Nephron (organoid): ENCODE data around the gene ITIH4.

Experiments
- H3K27ac Mint-ChIP-seq, 3 experiments: 2 replicates each; pipeline ENCODE4 v1.8.0; 2020; ENCODE audit warnings: mixed read lengths in 3 of 3, mild to moderate bottlenecking in 2 of 3, moderate library complexity in 1 of 3
- H3K27me3 Mint-ChIP-seq: 2 replicates; pipeline ENCODE4 v1.8.0; 2021; ENCODE audit warnings: low read depth, mild to moderate bottlenecking, moderate library complexity, mixed read lengths
- H3K36me3 Mint-ChIP-seq: 2 replicates; pipeline ENCODE4 v1.8.0; 2020; ENCODE audit warnings: low read depth, mixed read lengths
- H3K4me1 Mint-ChIP-seq: 2 replicates; pipeline ENCODE4 v1.8.0; 2020; ENCODE audit warnings: mixed read lengths
- H3K4me3 Mint-ChIP-seq, 3 experiments: 2 replicates each; pipeline ENCODE4 v1.8.0; 2020; ENCODE audit warnings: mild to moderate bottlenecking in 3 of 3, mixed read lengths in 3 of 3, moderate library complexity in 2 of 3
- H3K9me3 Mint-ChIP-seq: 2 replicates; pipeline ENCODE4 v1.8.0; 2020; ENCODE audit warnings: mixed read lengths
- TF ChIP-seq, protein P1 (sequence below), 3 experiments: fragments of 200-600 bp; sonication (generic); IDR thresholded peaks; one replicate each; pipeline ENCODE4 v1.5.0; 2021; ENCODE audit warnings: antibody characterized with exemption in 3 of 3; ENCODE audit not compliant: unreplicated experiment in 3 of 3

The ITIH4 gene

DNA sequence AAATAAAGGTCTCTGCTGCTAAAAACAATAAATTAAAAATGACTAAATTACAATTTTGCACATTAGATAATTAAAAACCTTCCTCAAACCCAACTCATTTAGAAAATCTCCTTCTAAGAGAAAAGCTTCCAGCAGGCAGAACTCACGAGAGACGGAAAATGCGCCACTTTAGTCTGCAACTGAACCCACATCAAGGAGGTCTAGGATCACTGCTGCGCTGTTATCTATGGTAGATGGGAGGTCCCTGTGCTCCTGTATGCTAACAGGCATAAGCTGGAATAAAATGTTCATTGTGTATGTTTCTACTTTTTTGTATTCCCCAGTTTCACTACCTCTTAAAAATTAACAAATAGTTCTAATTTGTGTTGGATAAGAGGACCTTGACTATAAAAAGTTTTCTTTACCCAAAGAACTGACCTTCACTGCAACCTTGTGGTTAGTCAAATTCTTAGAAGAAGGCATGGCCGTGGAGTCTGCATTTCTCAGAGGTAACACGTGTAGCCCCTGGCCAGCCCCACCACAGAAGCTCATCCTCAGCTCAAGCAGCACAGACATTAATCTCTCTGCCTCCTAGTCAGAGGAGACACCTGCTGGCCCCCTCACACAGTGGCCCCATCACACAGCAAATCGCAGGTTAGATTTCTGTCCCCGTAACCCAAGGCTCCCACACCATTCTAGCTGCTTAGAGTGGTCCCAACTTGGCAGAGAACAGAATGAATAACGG is 44.6 kb upstream of the ITIH4 start:
- Mint-ChIP-seq H3K36me3 (peaks cover 6% of the 10 kb centered on the region), H3K27ac (no peak overlapping the region), H3K27me3 (no peaks in the 10 kb centered on the region), H3K9me3 (no peaks in the 10 kb centered on the region), H3K4me1 (peaks cover 6% of the 10 kb centered on the region), H3K4me3 (no peak overlapping the region)
- TF ChIP-seq, protein P1, sequence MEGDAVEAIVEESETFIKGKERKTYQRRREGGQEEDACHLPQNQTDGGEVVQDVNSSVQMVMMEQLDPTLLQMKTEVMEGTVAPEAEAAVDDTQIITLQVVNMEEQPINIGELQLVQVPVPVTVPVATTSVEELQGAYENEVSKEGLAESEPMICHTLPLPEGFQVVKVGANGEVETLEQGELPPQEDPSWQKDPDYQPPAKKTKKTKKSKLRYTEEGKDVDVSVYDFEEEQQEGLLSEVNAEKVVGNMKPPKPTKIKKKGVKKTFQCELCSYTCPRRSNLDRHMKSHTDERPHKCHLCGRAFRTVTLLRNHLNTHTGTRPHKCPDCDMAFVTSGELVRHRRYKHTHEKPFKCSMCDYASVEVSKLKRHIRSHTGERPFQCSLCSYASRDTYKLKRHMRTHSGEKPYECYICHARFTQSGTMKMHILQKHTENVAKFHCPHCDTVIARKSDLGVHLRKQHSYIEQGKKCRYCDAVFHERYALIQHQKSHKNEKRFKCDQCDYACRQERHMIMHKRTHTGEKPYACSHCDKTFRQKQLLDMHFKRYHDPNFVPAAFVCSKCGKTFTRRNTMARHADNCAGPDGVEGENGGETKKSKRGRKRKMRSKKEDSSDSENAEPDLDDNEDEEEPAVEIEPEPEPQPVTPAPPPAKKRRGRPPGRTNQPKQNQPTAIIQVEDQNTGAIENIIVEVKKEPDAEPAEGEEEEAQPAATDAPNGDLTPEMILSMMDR (IDR thresholded peaks at IDR 0.05; ENCODE audit: unreplicated experiment in 3 of 3) = no peak

DNA sequence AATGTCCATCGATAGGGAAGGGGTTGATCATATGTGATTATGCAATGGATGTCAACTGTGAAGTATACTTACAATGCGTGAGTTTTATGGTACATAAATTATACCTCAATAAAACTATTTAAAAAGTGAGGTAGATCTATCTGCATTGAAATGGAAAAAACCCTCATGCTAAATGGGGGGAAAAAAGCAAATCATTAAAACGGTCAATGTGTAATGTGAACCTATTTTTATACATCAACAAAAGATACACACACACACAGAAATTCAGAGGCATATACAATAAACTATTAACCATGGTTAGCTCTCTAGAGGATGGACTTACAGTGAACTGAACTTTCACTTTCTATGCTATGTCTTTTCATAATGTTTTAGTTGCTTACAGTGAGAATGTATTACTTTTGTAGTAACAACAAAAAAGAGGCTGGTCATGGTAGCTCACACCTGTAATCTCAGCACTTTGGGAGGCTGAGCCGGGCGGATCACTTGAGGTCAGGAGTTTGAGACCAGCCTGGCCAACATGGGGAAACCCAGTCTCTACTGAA is 43.8 kb upstream of the ITIH4 start:
- Mint-ChIP-seq H3K4me1 (peaks cover 6% of the 10 kb centered on the region), H3K27me3 (no peaks in the 10 kb centered on the region), H3K36me3 (peaks cover 5% of the 10 kb centered on the region), H3K9me3 (no peaks in the 10 kb centered on the region), H3K27ac (no peak overlapping the region), H3K4me3 (no peak overlapping the region)
- TF ChIP-seq, protein P1 (IDR thresholded peaks at IDR 0.05; ENCODE audit: unreplicated experiment in 3 of 3) = no peak

DNA sequence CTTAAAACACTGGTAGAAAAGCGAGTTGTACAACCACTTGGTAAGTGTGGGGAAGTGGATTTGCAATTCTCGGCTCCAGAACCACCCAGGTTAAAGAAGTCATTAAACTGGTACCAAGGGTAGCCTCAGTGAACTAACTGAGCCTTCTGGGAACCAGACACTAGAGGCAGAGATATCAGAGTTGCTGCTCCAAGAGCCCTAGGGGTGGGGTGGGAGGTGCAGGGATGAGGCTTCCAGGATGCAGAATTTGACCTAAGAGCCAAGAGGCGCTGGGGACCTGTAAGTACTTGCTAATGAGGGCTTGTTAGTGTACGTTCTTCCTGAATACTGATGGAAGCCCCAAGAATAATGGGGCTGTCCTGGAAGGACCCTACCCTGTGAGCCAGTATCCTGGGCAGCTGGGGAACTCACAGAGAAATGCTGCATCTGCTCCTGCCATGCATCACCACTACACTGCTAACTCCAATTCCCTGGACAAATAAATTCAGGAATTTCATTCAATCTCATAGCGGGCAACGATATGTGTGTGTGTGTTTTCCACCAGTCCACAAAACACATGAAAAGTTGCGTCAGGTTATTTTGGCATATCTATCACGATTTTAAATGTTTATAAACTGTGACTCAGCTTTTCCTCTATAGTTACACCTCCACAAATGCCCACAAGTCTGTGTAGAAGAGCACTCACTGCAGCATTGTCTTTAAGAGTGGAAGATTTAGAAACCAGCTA is 43.1 kb upstream of the ITIH4 start:
- Mint-ChIP-seq H3K9me3 (no peaks in the 10 kb centered on the region), H3K27ac (no peak overlapping the region), H3K4me1 (peaks cover 6% of the 10 kb centered on the region), H3K27me3 (no peaks in the 10 kb centered on the region), H3K36me3 (no peaks in the 10 kb centered on the region), H3K4me3 (no peak overlapping the region)
- TF ChIP-seq, protein P1 (IDR thresholded peaks at IDR 0.05; ENCODE audit: unreplicated experiment in 3 of 3) = no peak

DNA sequence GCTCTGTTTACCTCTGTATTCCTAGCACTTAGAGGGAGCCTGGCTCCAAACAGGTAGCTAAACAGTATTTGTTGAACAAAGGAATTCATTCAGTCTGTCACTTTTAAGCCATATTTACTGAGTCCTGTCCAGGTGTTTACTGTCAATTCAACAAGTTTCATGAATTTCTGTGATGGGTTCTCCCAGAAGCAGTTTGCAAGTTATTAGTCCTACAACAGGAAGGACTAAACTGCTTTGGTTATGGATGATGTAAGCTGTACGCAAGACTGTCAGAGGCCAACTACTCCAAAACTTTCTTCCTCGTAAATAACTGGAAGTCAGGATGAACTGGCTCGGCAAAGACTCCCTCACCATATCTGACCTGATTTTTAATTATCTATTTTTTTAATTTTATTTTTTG is 41.8 kb upstream of the ITIH4 start:
- Mint-ChIP-seq H3K4me3 (no peak overlapping the region), H3K27ac (no peak overlapping the region), H3K4me1 (peaks cover 6% of the 10 kb centered on the region), H3K9me3 (no peaks in the 10 kb centered on the region), H3K36me3 (no peaks in the 10 kb centered on the region), H3K27me3 (no peaks in the 10 kb centered on the region)
- TF ChIP-seq, protein P1 (IDR thresholded peaks at IDR 0.05; ENCODE audit: unreplicated experiment in 3 of 3) = no peak

DNA sequence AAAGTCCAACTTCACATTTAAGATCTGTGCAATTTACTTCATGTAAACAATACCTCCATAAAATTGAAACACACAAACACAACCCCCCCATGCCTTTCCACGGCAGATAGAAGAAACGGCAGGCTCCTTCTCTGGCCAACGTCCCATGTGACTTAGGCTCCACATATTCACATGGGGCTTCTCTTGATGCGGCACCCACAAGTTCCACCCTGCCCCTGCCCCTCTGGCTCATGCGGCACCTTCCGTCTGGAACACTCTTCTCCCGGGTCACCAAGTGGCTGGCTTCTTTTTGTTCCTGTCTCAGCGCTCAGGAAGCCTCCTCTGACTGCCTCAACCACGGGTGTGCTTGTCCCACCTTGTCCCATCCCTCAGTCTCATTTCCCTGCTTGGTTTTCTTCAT is 41.3 kb upstream of the ITIH4 start:
- TF ChIP-seq, protein P1 (IDR thresholded peaks at IDR 0.05; ENCODE audit: unreplicated experiment in 3 of 3) = no peak
- peaks cover 6% of the 10 kb centered on the region for H3K4me1 Mint-ChIP-seq
- no peaks in the 10 kb centered on the region for H3K27me3 Mint-ChIP-seq
- no peak overlapping the region for H3K27ac Mint-ChIP-seq
- no peaks in the 10 kb centered on the region for H3K9me3 Mint-ChIP-seq
- no peaks in the 10 kb centered on the region for H3K36me3 Mint-ChIP-seq
- H3K4me3 Mint-ChIP-seq = no peak overlapping the region
